Muscle layer of duodenum (tissue), 2 donors: ENCODE results near the gene TRIM56.
A peak's percentile ranks its signal among the peaks of the same experiment; 100 is the strongest.
"Not testable (repeated sequence)": the region's sequence is repeated elsewhere in the genome, so short reads cannot be mapped to it uniquely, and the experiment has no call there.

Experiments used
- H3K27ac ChIP-seq: one replicate; pipeline ENCODE4 v1.7.0; 2013; ENCODE audit warnings: mild to moderate bottlenecking, low read length
- H3K27me3 ChIP-seq: one replicate; pipeline ENCODE4 v1.7.0; 2013; ENCODE audit warnings: low read depth, mild to moderate bottlenecking, control low read depth, low read length
- H3K36me3 ChIP-seq, 2 donors: one replicate each; pipeline ENCODE4 v1.7.0; 2013; ENCODE audit warnings: low read length in 2 of 2, control low read depth in 1 of 2, mild to moderate bottlenecking in 1 of 2; ENCODE audit not compliant: insufficient read depth in 2 of 2, control insufficient read depth in 1 of 2
- H3K4me1 ChIP-seq, 2 donors: one replicate each; pipeline ENCODE4 v1.7.0; 2013; ENCODE audit warnings: low read length in 2 of 2, mild to moderate bottlenecking in 2 of 2, control low read depth in 1 of 2, moderate library complexity in 1 of 2; ENCODE audit not compliant: insufficient read depth in 2 of 2, control insufficient read depth in 1 of 2
- H3K4me3 ChIP-seq, 2 donors: one replicate each; pipeline ENCODE4 v1.7.0; 2013; ENCODE audit warnings: low read length in 2 of 2, low read depth in 1 of 2, mild to moderate bottlenecking in 1 of 2
- H3K9me3 ChIP-seq, 2 donors: one replicate each; pipeline ENCODE4 v1.7.0; 2013; ENCODE audit warnings: low read length in 2 of 2, control low read depth in 1 of 2, mild to moderate bottlenecking in 1 of 2; ENCODE audit not compliant: control insufficient read depth in 1 of 2
- donor health status: healthy.

Gene TRIM56

GRCh38 chr7:101125989-101126650 lies 40.8 kb downstream of the TRIM56 start:
- peak overlapping the region; percentile 40 to 60 for H3K4me3 ChIP-seq
- peak overlapping the region; percentile 65 for H3K27ac ChIP-seq
- no peaks in the 10 kb centered on the region for H3K27me3 ChIP-seq
- H3K4me1 ChIP-seq: peaks cover 3 to 32% of the 10 kb centered on the region in 2 donors
- H3K36me3 ChIP-seq: no peaks in the 10 kb centered on the region
- no peaks in the 10 kb centered on the region for H3K9me3 ChIP-seq

GRCh38 chr7:101126651-101127459 lies 41.6 kb downstream of the TRIM56 start, which contains the start of gene SERPINE1:
TSS of gene SERPINE1 (plus strand) at chr7:101127104. CDS start at chr7:101128394, 1,290 bp downstream.
- Histone ChIP-seq H3K36me3 (no peaks in the 10 kb centered on the region), H3K4me3 (peak within 1 kb of the TSS; percentile 40 to 60), H3K27me3 (no peaks in the 10 kb centered on the region), H3K9me3 (no peaks in the 10 kb centered on the region), H3K4me1 (peaks cover 3 to 32% of the 10 kb centered on the region in 2 donors), H3K27ac (peak within 1 kb of the TSS; percentile 65)

- no peak overlapping the region for H3K27ac ChIP-seq
- peak overlapping the region; percentile 40 to 60 for H3K4me3 ChIP-seq
- no peaks in the 10 kb centered on the region for H3K27me3 ChIP-seq
- no peaks in the 10 kb centered on the region for H3K36me3 ChIP-seq
- no peaks in the 10 kb centered on the region for H3K9me3 ChIP-seq
- peaks cover 3 to 31% of the 10 kb centered on the region in 2 donors for H3K4me1 ChIP-seq
Observed at GRCh38 chr7:101127460-101128039, 42.3 kb downstream of the TRIM56 start.

GRCh38 chr7:101128040-101128834 lies 43.0 kb downstream of the TRIM56 start:
- Histone ChIP-seq H3K9me3 (no peaks in the 10 kb centered on the region), H3K27ac (no peak overlapping the region), H3K27me3 (no peaks in the 10 kb centered on the region), H3K4me3 (peak overlapping the region in 1 of 2 donors; percentile 26), H3K36me3 (no peaks in the 10 kb centered on the region), H3K4me1 (peaks cover 3 to 24% of the 10 kb centered on the region in 2 donors)

GRCh38 chr7:101129603-101130117 lies 44.4 kb downstream of the TRIM56 start:
- H3K4me1 ChIP-seq: peaks cover 3 to 21% of the 10 kb centered on the region in 2 donors
- no peak overlapping the region for H3K27ac ChIP-seq
- no peaks in the 10 kb centered on the region for H3K9me3 ChIP-seq
- H3K4me3 ChIP-seq: no peak overlapping the region
- no peaks in the 10 kb centered on the region for H3K27me3 ChIP-seq
- H3K36me3 ChIP-seq: peaks cover 0 to 3% of the 10 kb centered on the region in 2 donors

- H3K4me1 ChIP-seq, H3K4me3 ChIP-seq, H3K27ac ChIP-seq, H3K36me3 ChIP-seq, H3K27me3 ChIP-seq, H3K9me3 ChIP-seq: not testable (repeated sequence)
Observed at GRCh38 chr7:101132626-101133600, 47.6 kb downstream of the TRIM56 start.

GRCh38 chr7:101133621-101134398 lies 48.5 kb downstream of the TRIM56 start:
- Histone ChIP-seq H3K36me3 (peaks cover 3 to 6% of the 10 kb centered on the region in 2 donors), H3K4me1 (peaks cover 0 to 11% of the 10 kb centered on the region in 2 donors), H3K27ac (no peak overlapping the region), H3K27me3 (no peaks in the 10 kb centered on the region), H3K4me3 (no peak overlapping the region), H3K9me3 (no peaks in the 10 kb centered on the region)

GRCh38 chr7:101134399-101134980 lies 49.2 kb downstream of the TRIM56 start:
- no peaks in the 10 kb centered on the region for H3K9me3 ChIP-seq
- H3K4me1 ChIP-seq: peaks cover 0 to 11% of the 10 kb centered on the region in 2 donors
- H3K4me3 ChIP-seq: no peak overlapping the region
- H3K27ac ChIP-seq: no peak overlapping the region
- H3K27me3 ChIP-seq: no peaks in the 10 kb centered on the region
- peaks cover 3 to 6% of the 10 kb centered on the region in 2 donors for H3K36me3 ChIP-seq

- H3K4me3 ChIP-seq: no peak overlapping the region
- H3K36me3 ChIP-seq: peaks cover 3 to 6% of the 10 kb centered on the region in 2 donors
- no peaks in the 10 kb centered on the region for H3K9me3 ChIP-seq
- peak overlapping the region; percentile 74 for H3K27ac ChIP-seq
- peaks cover 0 to 11% of the 10 kb centered on the region in 2 donors for H3K4me1 ChIP-seq
- H3K27me3 ChIP-seq: no peaks in the 10 kb centered on the region
Observed at GRCh38 chr7:101137651-101138212, 52.5 kb downstream of the TRIM56 start.
